Esophagus (tissue), 2 donors: ENCODE data around the gene CHST14. TPM values are rescaled to one million over a fixed set of nuclear protein-coding genes. Genes with fewer than 3 reads are reported as not detected.
A peak's percentile ranks its signal among the peaks of the same experiment; 100 is the strongest.

ENCODE experiments used
- H3K27ac ChIP-seq, 2 donors: one replicate each; pipeline ENCODE4 v1.5.1; 2013; ENCODE audit warnings: low read depth in 2 of 2, mild to moderate bottlenecking in 2 of 2, inconsistent platforms in 1 of 2, low read length in 1 of 2, moderate library complexity in 1 of 2
- H3K27me3 ChIP-seq, 2 donors: one replicate each; pipeline ENCODE4 v1.6.1; 2013; ENCODE audit warnings: low read length in 2 of 2, control low read depth in 1 of 2, mild to moderate bottlenecking in 1 of 2; ENCODE audit not compliant: insufficient read depth in 2 of 2, control insufficient read depth in 1 of 2
- H3K36me3 ChIP-seq, 2 donors: one replicate each; pipeline ENCODE4 v1.6.1; 2013; ENCODE audit warnings: low read length in 1 of 2; ENCODE audit not compliant: control insufficient read depth in 2 of 2, insufficient read depth in 2 of 2
- H3K4me1 ChIP-seq, 2 donors: one replicate each; pipeline ENCODE4 v1.6.1; 2013; ENCODE audit warnings: low read length in 1 of 2; ENCODE audit not compliant: control insufficient read depth in 2 of 2, insufficient read depth in 2 of 2
- H3K4me3 ChIP-seq, 2 donors: one replicate each; pipeline ENCODE4 v1.5.1; 2013; ENCODE audit warnings: low read length in 2 of 2, mild to moderate bottlenecking in 2 of 2, low read depth in 1 of 2, moderate library complexity in 1 of 2
- H3K9me3 ChIP-seq, 2 donors: one replicate each; pipeline ENCODE4 v1.6.1; 2013; ENCODE audit warnings: mild to moderate bottlenecking in 2 of 2, low read depth in 1 of 2, low read length in 1 of 2, moderate library complexity in 1 of 2; ENCODE audit not compliant: control insufficient read depth in 2 of 2, insufficient read depth in 1 of 2
- WGBS, 2 donors: extraction: QIAGEN DNeasy Blood & Tissue Kit; methylation state at CpG; one replicate each; pipeline ENCODE4 v1.1.7; 2013; 5-methylcytosine and 5-hydroxymethylcytosine counted together
- polyA plus RNA-seq, 2 donors: library from polyadenylated mRNA; stranded (reverse); fragments of 200-250 nt; gene quantifications; one replicate each; pipeline ENCODE4 v1.2.3, GENCODE V29; 2013
- donor health status: healthy with polysubstance abuse.
- donor health status: Bipolar disorder and iron deficiency.

Gene CHST14
- polyA plus RNA-seq, 2 donors: 4.3 to 4.4 TPM

DNA sequence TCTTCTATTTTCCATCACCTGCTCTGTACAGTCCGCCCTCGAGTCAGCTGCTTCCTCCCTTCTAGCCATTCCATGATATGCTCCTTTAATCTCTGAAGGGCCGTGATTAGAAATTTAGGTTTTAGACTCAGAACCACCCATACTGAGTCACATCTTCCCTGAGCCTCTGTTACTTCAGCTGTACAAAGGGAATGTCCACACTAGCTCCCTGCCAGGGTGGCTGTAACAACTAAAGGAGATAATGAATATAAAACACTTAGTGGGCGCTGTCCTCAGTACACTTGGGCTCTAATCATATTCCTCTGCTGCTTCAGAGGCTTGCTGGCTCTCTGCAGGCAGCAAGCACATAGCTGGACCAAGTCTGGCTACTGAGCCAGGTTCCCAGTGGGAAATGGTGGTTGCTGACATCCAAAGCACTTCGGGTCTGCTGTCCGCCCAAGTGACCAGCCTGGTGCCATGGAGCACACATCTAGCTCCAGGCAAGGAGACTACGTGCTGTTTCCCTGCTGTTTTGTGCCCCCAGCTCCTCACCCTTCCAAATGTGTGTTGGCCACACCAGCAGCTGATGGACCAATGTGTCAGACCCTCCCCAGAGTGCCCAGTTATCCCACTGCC is 901 bp upstream of the CHST14 start:
- Histone ChIP-seq H3K4me3 (no peak overlapping the region), H3K27me3 (no peaks in the 10 kb centered on the region), H3K36me3 (peaks cover 11 to 15% of the 10 kb centered on the region in 2 donors), H3K27ac (peak overlapping the region; percentile 83), H3K4me1 (peaks cover 0 to 12% of the 10 kb centered on the region in 2 donors), H3K9me3 (no peaks in the 10 kb centered on the region)
- 71 to 78% methylated on average over 7 of the region's 7 CpGs for WGBS, 2 donors

GRCh38 chr15:40471105-40471807 is 472 bp downstream of the CHST14 start:
- Histone ChIP-seq H3K9me3 (no peaks in the 10 kb centered on the region), H3K27ac (peak overlapping the region; percentile 34 to 83), H3K4me3 (peak overlapping the region; percentile 54 to 75), H3K27me3 (no peaks in the 10 kb centered on the region), H3K4me1 (peaks cover 0 to 11% of the 10 kb centered on the region in 2 donors), H3K36me3 (peaks cover 0 to 8% of the 10 kb centered on the region in 2 donors)
- 1% methylated on average over 53 to 60 of the region's 60 CpGs for WGBS, 2 donors

GRCh38 chr15:40471808-40472150 is 995 bp downstream of the CHST14 start:
- Histone ChIP-seq H3K9me3 (no peaks in the 10 kb centered on the region), H3K4me3 (peak overlapping the region; percentile 54 to 75), H3K27ac (peak overlapping the region; percentile 3 to 83), H3K27me3 (no peaks in the 10 kb centered on the region), H3K4me1 (peaks cover 0 to 6% of the 10 kb centered on the region in 2 donors), H3K36me3 (peaks cover 0 to 6% of the 10 kb centered on the region in 2 donors)
- 7% methylated on average over 16 of the region's 16 CpGs for WGBS, 2 donors

DNA sequence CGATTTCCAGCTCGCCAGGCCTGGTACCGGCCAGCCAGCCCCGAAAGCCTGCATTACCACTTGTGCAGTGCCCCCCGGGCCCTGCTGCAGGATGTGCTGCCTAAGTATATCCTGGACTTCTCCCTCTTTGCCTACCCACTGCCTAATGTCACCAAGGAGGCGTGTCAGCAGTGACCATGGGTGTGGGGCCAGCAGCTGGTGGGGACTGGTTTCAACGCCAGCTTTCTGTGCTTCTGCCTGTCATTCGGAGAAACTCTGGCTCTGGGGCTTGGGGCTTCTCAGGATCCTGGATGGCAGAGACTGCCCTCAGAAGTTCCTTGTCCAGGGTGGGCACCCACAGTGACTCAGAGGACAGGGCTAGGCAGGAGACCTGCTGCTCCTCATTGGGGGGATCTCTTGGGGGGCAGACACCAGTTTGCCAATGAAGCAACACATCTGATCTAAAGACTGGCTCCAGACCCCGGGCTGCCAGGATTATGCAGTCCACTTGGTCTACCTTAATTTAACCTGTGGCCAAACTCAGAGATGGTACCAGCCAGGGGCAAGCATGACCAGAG is 1.5 kb downstream of the CHST14 start:
- no peaks in the 10 kb centered on the region for H3K9me3 ChIP-seq
- WGBS, 2 donors: 63 to 66% methylated on average over 9 of the region's 9 CpGs

GRCh38 chr15:40474581-40474980 is 3.8 kb downstream of the CHST14 start:
- Histone ChIP-seq H3K27ac (no peak overlapping the region), H3K36me3 (no peaks in the 10 kb centered on the region), H3K4me3 (no peak overlapping the region), H3K4me1 (peaks cover 0 to 9% of the 10 kb centered on the region in 2 donors), H3K9me3 (no peaks in the 10 kb centered on the region), H3K27me3 (no peaks in the 10 kb centered on the region)
- WGBS, 2 donors: 82 to 85% methylated on average over 8 of the region's 8 CpGs

More for the DNA sequence above, 1.5 kb downstream of the CHST14 start:
- Histone ChIP-seq H3K27ac (no peak overlapping the region), H3K27me3 (no peaks in the 10 kb centered on the region), H3K4me3 (peak overlapping the region in 1 of 2 donors; percentile 54), H3K36me3 (peaks cover 0 to 3% of the 10 kb centered on the region in 2 donors), H3K4me1 (peaks cover 0 to 5% of the 10 kb centered on the region in 2 donors)

- Histone ChIP-seq H3K4me1 (peaks cover 0 to 3% of the 10 kb centered on the region in 2 donors), H3K27me3 (no peaks in the 10 kb centered on the region), H3K27ac (peak overlapping the region; percentile 62 to 65), H3K4me3 (no peak overlapping the region), H3K9me3 (no peaks in the 10 kb centered on the region), H3K36me3 (no peaks in the 10 kb centered on the region)
- 32 to 37% methylated on average over 5 of the region's 5 CpGs for WGBS, 2 donors
Measured at GRCh38 chr15:40477642-40478327, 7.0 kb downstream of the CHST14 start.

GRCh38 chr15:40479024-40479423 is 8.2 kb downstream of the CHST14 start:
- no peak overlapping the region for H3K27ac ChIP-seq
- peaks cover 0 to 3% of the 10 kb centered on the region in 2 donors for H3K4me1 ChIP-seq
- no peaks in the 10 kb centered on the region for H3K27me3 ChIP-seq
- no peaks in the 10 kb centered on the region for H3K9me3 ChIP-seq
- no peak overlapping the region for H3K4me3 ChIP-seq
- H3K36me3 ChIP-seq: no peaks in the 10 kb centered on the region

DNA sequence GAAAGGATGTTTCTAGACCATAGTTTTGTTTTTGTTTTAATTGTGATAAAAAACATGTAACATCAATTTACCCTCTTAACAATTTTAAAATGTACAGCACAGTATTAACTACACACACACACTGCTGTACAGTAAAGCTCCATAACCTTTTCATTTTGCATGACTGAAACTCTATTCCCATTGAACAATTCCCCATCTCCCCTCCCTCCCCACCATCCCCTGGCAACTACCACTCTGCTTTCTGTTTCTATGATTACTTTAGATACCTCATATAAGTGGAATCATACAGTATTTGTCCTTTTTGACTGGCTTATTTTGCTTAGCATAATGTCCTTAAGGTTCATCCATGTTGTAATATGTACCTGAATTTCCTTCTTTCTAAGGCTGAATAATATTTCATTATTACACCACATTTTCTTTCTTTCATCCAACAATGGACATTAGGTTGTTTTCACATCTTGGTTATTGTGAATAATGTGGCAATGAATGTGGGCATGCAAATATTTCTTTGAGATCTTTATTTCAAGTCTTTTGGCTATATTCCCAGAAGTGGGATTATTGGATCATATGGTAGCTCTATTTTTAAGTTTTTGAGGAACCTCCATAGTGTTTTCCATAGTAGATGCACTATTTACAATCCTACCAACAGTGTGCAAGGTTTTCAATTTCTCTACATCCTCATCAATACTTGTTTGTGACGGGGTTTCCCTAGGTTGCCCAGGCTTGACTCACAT is 10.7 kb downstream of the CHST14 start:
- 45 to 70% methylated on average over 1 of the region's 1 CpG for WGBS, 2 donors
- Histone ChIP-seq H3K27ac (no peak overlapping the region), H3K36me3 (no peaks in the 10 kb centered on the region)

DNA sequence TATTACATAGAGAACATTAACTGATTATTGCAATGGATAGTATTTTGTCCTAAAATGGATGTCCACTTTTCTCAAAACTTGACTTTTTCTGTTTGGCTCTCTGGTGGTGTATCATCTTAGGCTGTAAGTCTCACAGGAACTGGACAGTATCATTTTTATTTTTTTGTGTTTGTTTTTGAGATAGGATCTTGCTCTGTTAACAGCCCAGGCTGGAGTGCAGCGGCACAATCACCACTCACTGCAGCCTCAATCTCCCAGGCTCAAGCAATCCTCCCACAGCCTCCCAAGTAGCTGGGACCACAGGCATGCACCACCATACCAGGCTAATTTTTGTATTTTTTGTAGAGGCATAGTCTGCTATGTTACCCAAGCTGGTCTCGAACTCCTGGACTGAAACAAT is 13.1 kb downstream of the CHST14 start:
- Histone ChIP-seq H3K36me3 (no peaks in the 10 kb centered on the region), H3K4me3 (no peak overlapping the region), H3K27ac (no peak overlapping the region), H3K4me1 (peaks cover 0 to 2% of the 10 kb centered on the region in 2 donors), H3K9me3 (no peaks in the 10 kb centered on the region), H3K27me3 (no peaks in the 10 kb centered on the region)
- 82 to 94% methylated on average over 2 of the region's 2 CpGs for WGBS, 2 donors

More for the DNA sequence above, 10.7 kb downstream of the CHST14 start:
- Histone ChIP-seq H3K4me3 (no peak overlapping the region), H3K27me3 (no peaks in the 10 kb centered on the region), H3K4me1 (peaks cover 0 to 3% of the 10 kb centered on the region in 2 donors), H3K9me3 (no peaks in the 10 kb centered on the region)
